HG02840 (cell line): ENCODE data around the gene KRTAP16-1.
"Not testable (repeated sequence)": the region's sequence is repeated elsewhere in the genome, so short reads cannot be mapped to it uniquely, and the experiment has no call there.

Source experiments
- ATAC-seq: cut with Tn5 transposase; IDR thresholded peaks from one replicate; pipeline ENCODE4 v1.9.1; 2021; ENCODE audit warnings: mild to moderate bottlenecking, moderate library complexity, moderate number of reproducible peaks; ENCODE audit not compliant: unreplicated experiment, low FRiP score

KRTAP16-1 gene

DNA sequence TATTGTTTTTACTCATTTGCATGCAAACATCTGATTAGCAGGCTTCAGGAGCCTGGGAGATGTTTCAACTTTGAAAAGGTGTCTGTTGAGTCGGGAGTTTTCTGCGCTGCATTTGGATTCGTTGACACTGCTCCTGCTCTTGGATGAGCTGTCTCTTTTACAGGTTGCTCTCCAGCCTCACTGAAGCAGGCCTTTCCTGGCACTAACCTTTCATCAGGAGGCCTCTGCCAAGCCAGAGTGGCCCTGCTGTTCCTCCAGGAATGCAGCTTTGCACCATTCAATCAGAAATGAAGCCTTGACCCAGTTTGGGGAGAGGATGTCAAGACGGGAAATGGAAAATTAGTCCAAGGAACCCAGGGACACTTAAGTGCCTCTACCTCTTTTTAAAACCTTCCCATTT lies 6.1 kb downstream of the KRTAP16-1 start:
- no peak for ATAC-seq

DNA sequence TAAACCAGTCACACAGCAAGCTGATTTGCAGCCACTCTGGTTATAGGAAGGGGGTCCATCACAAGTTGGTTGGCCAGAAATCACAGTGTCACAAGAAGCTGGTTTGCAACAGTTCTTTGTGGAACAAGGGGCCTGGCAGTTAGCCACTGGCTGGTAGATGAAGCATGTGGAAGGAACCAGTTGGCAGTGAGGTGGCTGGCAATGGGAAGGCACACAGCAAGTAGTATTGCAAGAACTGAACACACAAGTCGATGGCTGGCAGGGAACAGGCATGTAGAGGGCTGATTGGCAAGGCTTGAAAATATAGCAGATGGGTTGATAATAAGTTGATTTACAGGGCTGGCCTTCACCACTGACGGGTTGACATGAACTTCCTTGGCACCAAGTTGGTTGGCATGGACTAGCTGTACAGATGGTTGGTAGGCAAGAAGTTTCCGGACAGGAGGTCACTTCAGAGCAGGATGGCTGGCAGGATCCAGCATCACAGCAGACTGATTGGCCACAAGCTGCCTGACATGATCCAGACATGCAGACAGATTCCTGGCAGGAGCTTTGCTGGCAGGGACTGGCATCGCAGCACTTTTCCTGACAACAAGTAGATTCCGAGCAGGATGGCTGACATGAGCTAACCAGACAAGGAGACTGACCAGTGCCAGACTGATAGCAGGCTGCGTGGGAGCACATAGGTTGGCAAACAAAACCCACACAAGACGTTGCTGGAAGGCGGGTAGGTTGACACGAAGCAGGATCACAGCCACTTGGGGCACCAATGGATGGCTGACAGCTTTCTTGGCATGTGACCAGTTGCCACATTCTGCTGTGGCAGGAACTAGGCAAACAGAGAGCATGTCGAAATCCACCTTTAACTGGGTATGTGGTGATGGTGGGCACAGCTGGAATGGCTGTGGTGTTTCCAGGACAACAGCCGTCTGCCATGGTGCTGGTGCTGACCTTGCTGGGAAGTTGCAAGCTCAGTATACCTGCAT lies 6.9 kb downstream of the KRTAP16-1 start, which contains the start of gene KRTAP29-1:
Gene KRTAP29-1 (minus strand): TSS at position 936 of the 986 bp plus-strand sequence. CDS start 0 bp downstream, at position 936.
- no peak for ATAC-seq

DNA sequence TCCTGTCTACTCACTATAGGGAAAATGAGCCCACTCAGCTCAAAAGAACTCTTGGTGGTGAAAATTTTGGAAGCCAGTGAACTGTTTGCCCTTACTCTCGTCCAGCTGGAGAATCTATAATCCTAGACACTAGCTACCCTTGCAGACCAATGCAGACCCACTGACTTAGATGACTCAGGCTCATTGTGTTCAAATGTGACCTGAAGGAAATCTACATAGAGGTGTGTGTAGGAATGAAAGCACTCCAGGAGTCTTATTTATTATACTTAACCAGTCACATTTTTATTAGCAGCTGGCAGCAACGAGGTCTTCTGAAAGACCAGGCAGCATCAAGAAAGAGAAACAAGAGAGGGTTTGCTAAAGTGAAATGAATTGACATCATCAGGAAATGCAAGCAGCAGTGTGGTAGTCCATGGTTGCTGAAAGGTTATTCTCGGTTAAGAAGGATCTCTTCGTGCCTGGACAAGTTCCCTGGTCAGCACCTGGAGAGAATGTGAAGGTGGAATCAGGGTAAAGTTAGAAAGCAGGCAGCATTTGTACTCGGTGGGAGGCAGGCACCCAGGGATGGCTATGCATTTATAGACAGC lies 7.8 kb downstream of the KRTAP16-1 start:
- ATAC-seq = no peak

DNA sequence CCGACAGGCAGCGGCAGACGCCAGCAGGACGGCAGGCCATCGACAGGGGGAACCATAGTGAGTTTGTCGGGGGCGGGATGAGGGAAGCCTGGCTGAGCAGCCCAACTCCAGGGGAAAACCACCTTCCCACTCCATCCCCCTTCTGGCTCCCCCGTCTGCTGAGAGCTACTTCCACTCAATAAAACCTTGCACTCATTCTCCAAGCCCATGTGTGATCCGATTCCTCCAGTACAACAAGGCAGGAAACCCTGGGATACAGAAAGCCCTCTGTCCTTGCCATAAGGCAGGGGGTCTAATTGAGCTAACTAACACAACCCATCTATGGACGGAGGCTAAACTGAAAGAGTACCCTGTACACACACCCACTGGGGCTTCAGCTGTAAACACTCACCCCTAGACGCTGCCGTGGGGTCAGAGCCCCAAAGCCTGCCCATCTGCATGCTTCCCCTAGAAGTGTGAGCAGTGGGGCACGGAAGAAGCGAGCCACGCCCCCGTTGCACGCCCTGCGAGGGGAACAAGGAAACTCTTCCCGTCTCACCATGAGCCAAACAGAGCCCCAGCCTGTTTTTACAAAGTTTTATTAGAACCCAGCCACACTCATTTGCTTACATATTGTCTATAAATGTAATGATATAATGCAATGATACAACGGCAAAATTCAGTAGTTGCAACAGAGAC lies 10.5 kb downstream of the KRTAP16-1 start:
- ATAC-seq = no peak

DNA sequence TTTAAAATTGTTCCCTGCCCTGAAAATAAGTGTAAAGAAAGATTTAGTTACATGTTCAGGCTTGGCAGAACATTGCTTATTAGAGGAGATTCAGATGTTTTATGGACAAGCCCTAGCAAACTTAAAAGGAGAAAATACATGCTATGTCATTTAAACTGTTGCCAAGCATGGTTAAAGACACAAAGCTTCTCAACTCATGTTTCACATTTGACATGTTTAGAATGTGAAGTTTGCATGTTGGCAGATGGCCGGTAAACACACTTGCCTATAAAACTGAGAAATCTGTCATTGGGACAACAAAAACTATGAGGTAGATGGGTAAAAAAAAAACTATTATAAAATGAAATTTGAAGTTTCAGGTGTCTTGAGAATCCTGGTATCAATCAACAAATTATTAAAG lies 12.3 kb downstream of the KRTAP16-1 start:
- ATAC-seq = no peak

DNA sequence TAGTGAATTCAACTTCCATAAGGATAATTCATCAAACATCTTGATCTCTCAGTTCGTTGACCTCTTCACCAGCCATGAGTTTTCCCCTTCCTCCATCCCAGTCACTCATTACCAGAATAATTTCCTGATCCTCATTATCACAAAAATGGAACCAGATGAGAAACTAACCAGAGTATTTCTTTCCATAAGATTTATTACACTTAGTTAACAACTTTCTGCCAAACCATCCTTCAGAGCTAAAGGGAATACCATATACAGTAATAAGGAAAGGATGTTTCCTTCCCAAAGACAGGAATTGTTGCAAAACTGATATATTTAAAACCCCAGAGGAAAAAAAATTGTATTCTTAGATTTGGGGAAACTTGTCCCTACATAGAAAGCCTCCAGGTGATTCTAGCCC lies 15.1 kb downstream of the KRTAP16-1 start:
- no peak for ATAC-seq

DNA sequence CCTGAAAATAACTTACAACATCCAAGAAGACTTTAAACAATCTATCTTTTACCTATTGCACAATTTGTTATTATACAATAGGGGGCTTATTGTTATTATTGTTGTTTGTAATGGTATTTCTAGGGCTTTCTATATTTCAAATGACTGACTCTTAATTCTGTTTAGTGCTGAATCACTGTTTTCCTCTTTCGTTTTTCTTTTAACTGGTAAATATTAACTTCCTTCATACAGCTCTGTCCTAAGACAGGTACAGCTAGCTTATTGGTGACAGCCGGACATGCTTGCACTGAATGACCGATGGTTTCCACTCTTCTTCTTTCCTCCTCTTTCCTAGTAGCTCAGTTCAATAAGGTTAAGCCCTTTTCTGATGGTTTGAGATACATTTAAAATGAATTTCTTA lies 22.1 kb downstream of the KRTAP16-1 start:
- ATAC-seq = no peak

DNA sequence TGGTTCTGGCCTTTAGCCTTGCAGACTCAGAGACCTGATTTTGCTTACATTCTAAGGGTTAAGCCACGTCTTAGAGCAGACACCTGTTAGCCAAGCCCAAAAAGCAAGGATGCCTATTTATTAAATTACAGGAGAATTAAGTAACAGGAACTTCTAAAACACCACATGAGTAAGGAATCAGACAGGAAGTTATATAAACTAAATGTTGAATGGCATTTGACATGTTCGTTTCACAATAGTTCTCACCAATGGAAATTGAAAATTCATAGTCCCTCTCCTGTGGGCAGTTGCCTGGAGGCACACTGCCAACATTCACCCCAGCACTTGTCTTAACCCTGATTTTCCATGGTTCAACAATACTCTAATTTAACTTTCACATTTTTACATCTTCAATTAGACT lies 24.6 kb downstream of the KRTAP16-1 start:
- no peak for ATAC-seq

DNA sequence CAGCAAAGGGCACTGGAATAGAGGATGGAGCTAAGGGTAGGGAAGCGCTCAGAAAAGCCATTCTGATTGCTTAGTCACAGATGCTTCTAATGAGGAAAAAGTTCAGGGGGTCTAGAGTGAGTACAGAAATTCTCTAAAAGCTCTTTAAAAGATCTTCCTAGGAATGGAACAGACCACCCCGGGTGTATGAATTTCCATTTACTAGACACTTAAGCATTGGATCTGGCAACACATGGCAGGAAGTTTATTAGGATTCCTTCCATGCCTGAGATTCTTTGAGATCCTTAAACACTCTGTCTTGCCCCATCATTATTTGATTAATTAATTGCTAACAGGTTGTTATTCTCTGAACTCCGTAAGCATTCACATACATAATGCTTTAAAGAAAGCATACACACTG lies 25.1 kb downstream of the KRTAP16-1 start:
- no peak for ATAC-seq

DNA sequence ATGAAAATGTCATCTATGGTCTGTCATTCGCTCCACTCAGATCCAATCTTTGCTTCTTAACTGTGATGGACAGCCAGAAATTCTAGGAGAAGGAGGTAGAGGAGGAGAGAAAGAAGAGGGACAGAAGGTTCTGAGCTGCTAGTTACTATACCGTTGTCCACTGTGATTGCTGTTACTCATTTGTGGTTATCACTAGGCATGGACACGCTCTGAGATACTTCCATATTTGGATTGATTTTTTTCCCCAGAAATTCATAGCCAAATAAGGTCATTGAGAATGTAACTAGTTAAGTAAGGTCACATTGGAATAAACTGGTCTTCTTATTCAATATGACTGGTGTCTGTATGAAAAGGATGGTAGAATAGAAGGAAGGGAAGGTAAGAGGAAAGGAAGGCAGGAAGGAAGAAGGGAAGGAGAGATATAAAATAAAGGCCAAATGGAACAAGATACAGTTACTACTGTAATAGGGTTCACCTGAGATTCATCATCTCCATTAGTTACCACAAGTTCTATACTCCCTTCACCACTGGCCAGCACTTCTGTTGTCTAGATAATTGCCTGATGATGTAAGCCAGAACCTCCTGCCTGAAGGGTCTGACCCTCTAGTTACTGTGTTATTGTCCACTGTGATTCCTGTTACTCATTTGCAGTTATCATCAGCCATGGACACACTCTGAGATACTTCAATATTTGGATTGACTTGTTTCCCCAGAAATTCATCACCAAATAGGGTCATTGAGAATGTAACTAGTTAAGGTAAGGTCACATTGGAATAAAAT lies 30.7 kb downstream of the KRTAP16-1 start:
- no peak for ATAC-seq

DNA sequence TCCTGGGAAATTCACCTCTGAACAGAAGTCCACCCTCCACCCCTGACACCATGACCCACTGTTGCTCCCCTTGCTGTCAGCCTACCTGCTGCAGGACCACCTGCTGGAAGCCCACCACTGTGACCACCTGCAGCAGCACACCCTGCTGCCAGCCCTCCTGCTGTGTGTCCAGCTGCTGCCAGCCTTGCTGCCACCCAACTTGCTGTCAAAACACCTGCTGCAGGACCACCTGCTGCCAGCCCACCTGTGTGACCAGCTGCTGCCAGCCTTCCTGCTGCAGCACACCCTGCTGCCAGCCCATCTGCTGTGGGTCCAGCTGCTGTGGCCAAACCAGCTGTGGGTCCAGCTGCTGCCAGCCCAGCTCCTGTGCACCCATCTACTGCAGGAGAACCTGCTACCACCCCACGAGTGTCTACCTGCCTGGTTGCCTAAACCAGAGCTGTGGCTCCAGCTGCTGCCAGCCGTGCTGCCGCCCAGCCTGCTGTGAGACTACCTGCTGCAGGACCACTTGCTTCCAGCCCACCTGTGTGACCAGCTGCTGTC lies 33.4 kb downstream of the KRTAP16-1 start, which contains the start of gene KRTAP9-7:
Gene KRTAP9-7 (plus strand): TSS at position 51 of the 543 bp plus-strand sequence. CDS start 0 bp downstream, at position 51.
- not testable (repeated sequence) for ATAC-seq

DNA sequence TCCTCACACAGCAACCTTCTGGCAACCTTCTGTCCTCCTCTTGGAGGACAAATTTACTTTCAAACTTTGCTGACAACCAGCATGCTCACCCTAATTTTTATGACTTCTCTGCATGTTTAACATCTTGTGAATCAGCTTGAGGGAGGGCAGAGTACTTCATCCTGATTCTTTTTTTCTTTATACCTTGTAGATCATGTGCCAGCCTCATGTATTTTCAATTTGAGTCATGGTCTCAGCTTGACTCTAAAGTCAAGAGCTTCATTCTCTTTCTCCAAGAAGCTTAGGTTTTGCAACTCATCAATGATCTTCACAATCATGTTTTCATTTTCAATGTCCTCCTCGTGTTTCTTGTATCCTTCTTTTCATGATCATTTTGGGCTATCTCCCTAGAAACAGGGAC lies 37.3 kb downstream of the KRTAP16-1 start:
- ATAC-seq = no peak

DNA sequence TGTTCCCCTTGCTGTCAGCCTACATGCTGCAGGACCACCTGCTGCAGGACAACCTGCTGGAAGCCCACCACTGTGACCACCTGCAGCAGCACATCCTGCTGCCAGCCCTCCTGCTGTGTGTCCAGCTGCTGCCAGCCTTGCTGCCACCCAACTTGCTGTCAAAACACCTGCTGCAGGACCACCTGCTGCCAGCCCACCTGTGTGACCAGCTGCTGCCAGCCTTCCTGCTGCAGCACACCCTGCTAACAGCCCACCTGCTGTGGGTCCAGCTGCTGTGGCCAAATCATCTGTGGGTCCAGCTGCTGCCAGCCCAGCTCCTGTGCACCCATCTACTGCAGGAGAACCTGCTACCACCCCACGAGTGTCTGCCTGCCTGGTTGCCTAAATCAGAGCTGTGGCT lies 37.8 kb downstream of the KRTAP16-1 start:
- not testable (repeated sequence) for ATAC-seq

DNA sequence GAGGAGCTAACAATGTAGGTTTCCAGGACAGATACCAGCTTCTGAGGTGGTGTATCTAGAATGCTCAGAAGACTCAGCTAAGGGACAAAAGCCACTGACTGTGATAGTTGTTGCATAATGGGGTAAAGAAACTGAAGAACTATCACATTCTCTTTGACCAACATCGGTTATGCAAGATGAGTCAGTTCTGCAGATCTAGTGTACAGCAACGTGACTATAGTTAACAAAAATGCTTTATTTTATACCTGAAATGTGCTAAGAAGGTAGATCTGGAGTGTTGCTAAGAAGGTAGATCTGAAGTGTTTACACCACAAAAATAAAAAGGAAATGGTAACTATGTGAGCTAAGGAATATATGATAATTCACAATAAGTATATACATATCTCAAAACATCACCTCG lies 41.4 kb downstream of the KRTAP16-1 start:
- ATAC-seq = no peak

DNA sequence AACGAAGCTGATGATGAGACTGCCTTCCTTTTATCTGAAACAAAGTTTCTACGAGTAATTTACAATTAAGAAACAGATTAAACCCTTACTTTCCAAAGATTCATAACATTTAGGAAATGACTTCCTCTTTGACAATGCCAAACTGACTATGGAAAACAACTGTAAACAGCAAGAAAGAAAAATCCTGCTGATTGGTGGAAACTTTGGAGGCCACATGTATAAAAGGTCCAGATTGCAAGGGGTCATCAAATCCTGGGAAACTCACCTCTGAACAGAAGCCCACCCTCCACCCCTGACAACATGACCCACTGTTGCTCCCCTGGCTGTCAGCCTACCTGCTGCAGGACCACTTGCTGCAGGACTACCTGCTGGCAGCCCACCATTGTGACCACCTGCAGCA lies 44.0 kb downstream of the KRTAP16-1 start, which contains the start of gene KRTAP9-6:
Gene KRTAP9-6 (plus strand): TSS at position 301 of the 400 bp plus-strand sequence. CDS start 0 bp downstream, at position 301.
- ATAC-seq = no peak

DNA sequence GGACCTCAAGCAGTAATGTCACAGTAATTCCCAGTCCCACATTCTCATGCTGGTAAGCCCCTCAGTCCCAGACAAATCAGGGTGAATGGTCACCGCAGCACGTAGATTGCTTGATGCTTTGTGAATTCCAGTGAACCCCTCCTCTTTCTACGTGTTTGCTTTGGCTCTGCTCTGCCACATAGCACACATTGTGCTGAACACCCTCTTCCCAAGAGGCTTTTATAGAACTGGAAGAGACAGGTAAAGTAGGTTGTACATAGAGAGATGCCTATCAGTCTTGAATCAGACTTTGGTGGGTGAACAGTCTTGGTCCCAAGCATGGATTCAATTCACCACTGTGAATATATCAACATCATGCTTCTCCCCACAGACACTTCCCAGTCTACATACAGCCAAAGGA lies 44.5 kb downstream of the KRTAP16-1 start:
- no peak for ATAC-seq

DNA sequence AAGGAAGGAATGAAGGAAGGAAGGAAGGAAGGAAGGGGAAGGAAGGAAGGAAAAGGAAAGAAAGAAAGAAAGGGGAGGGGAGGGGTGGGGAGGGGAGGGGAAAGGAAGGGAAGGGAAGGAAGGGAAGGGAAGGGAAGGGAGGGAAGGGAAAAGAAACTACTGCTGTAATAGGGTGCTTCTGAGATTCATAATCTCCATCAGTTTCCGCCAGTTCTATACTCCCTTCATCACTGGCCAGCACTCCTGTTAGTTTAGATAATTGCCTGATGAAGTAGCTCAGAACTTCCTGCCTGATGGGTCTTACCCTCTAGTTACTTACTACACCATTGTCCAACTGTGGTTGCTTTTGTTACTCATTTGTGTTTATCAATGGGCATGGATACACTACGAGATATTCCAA lies 45.9 kb downstream of the KRTAP16-1 start:
- ATAC-seq = no peak

DNA sequence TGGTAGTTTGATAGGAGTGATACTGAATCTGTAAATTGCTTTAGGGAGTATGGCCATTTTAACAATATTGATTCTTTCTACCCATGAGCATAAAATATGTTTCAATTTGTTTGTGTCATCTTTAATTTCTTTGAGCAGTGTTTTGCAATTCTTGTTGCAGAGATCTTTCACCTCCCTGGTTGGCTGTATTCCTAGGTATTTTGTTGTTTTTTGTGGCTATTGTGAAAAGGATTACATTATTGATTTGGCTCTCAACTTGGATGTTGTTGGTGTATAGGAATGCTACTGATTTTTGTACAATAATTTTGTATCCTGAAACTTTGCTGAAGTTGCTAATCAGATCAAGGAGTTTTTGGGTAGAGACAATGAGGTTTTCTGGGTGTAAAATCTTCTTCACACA lies 50.7 kb downstream of the KRTAP16-1 start:
- ATAC-seq = no peak
